Measurements from ENCODE around the gene TSTD2. TPM values are rescaled to one million over a fixed set of nuclear protein-coding genes. Genes with fewer than 3 reads are reported as not detected.

The TSTD2 gene
- total RNA-seq, 1 donor from 2014 or later = 60.9 TPM

DNA sequence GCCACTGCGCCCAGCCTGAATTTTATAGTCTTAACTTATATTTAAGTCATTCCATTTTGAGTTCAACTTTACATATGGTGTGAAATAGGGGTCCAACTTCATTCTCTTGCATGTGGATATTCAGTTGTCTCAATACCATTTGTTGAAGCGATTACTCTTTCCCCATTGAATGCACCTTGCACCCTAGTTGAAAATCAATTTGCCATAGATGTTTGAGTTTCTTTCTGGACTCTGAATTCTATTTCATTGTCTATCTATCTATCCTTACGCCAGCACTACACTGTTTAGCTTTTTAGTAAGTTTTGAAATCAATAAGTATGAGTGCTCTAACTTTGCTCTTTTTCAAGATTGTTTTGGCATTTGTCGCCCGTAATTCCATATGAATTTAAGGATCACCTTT lies 81.9 kb downstream of the TSTD2 start:
- no peak for DNase-seq
- Mint-ChIP-seq H3K27me3 (ENCODE audit: unreplicated experiment) (peaks cover 6% of the 10 kb centered on the region), H3K9me3 (ENCODE audit: unreplicated experiment) (peaks cover 2% of the 10 kb centered on the region), H3K36me3 (ENCODE audit: unreplicated experiment) (no peaks in the 10 kb centered on the region), H3K27ac (ENCODE audit: unreplicated experiment) (no peak overlapping the region), H3K4me1 (ENCODE audit: low read depth, unreplicated experiment) (peaks cover 5% of the 10 kb centered on the region), H3K4me3 (ENCODE audit: unreplicated experiment) (no peak overlapping the region)
- TF ChIP-seq, protein P1, sequence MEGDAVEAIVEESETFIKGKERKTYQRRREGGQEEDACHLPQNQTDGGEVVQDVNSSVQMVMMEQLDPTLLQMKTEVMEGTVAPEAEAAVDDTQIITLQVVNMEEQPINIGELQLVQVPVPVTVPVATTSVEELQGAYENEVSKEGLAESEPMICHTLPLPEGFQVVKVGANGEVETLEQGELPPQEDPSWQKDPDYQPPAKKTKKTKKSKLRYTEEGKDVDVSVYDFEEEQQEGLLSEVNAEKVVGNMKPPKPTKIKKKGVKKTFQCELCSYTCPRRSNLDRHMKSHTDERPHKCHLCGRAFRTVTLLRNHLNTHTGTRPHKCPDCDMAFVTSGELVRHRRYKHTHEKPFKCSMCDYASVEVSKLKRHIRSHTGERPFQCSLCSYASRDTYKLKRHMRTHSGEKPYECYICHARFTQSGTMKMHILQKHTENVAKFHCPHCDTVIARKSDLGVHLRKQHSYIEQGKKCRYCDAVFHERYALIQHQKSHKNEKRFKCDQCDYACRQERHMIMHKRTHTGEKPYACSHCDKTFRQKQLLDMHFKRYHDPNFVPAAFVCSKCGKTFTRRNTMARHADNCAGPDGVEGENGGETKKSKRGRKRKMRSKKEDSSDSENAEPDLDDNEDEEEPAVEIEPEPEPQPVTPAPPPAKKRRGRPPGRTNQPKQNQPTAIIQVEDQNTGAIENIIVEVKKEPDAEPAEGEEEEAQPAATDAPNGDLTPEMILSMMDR (IDR thresholded peaks at IDR 0.05; ENCODE audit: partially characterized antibody, unreplicated experiment) = no peak

DNA sequence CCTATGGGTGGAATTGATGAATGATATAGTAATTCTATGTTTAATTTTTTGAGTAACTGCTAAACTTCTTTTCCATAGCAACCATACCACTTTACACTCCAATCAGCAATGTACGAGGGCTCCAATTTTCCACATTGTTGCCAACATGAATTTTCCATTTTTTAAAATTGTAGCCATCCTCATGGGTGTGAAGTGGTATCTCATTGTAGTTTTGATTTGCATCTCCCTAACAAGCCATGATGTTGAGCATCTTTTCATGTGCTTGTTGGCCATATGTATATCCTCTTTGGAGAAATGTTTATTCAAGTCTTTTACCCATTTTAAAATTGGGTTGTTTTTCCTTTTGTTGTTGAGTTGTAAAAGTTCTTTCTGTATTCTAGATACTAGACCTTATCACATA lies 82.8 kb downstream of the TSTD2 start:
- H3K4me1 Mint-ChIP-seq (ENCODE audit: low read depth, unreplicated experiment) = peaks cover 3% of the 10 kb centered on the region

More for the DNA sequence above, 82.8 kb downstream of the TSTD2 start:
- no peak overlapping the region for H3K27ac Mint-ChIP-seq (ENCODE audit: unreplicated experiment)
- DNase-seq = no peak
- TF ChIP-seq, protein P1 (IDR thresholded peaks at IDR 0.05; ENCODE audit: partially characterized antibody, unreplicated experiment) = no peak
- peaks cover 2% of the 10 kb centered on the region for H3K9me3 Mint-ChIP-seq (ENCODE audit: unreplicated experiment)
- H3K27me3 Mint-ChIP-seq (ENCODE audit: unreplicated experiment) = peaks cover 5% of the 10 kb centered on the region
- no peak overlapping the region for H3K4me3 Mint-ChIP-seq (ENCODE audit: unreplicated experiment)
- H3K36me3 Mint-ChIP-seq (ENCODE audit: unreplicated experiment) = no peaks in the 10 kb centered on the region

Other genes starting within 250 kb of the TSTD2 start
- gene TDRD7, start 221.3 kb downstream of the TSTD2 start, total RNA-seq (ENCODE audit: unreplicated experiment) = 1.4 TPM
- 0.64 TPM for gene TMOD1, start 131.7 kb downstream of the TSTD2 start, total RNA-seq (ENCODE audit: unreplicated experiment)
- gene NCBP1, start 453 bp upstream of the TSTD2 start, total RNA-seq (ENCODE audit: unreplicated experiment) = 52.1 TPM
- 12.3 TPM for gene XPA, start 64.0 kb upstream of the TSTD2 start, total RNA-seq (ENCODE audit: unreplicated experiment)
- gene FOXE1, start 219.9 kb upstream of the TSTD2 start, total RNA-seq (ENCODE audit: unreplicated experiment) = not detected

Data from glutamatergic neuron (in vitro differentiated cells).